ENCODE measurements around the gene EPB41.
"Not testable (repeated sequence)": the region's sequence is repeated elsewhere in the genome, so short reads cannot be mapped to it uniquely, and the experiment has no call there.

The EPB41 gene

DNA sequence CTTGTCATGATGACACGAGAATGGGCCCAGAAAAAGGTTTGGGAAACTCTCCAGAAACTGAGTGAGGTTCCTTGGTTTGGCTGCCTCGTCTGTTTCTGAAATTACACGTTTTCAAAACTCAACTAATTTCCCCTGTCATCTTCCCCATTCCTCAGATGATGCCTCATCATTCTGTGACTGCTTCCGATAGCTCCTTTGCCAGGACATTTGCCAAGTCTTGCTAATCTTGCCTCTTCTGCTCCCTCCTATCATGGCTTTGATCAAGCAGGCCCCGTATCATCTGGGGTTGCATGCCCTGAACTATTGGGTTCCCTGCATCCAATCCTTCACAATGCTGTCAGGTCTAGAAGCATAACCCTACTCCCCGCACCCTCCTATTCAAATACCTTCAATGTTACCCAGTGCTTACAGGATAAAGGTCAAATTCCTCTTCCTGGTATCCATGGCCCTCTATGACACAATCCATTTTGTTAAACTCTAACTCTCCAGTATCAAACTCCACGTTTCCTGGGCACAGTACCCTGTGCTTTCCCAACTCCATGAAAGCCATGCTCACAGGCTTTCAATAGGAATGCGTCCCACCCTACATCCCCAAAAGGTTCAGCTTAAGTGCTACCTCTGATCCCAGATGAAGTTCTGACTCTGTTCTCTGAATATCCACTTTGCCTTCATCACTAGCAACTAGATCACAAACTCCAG lies 231.5 kb downstream of the EPB41 start:
- no peak for DNase-seq

DNA sequence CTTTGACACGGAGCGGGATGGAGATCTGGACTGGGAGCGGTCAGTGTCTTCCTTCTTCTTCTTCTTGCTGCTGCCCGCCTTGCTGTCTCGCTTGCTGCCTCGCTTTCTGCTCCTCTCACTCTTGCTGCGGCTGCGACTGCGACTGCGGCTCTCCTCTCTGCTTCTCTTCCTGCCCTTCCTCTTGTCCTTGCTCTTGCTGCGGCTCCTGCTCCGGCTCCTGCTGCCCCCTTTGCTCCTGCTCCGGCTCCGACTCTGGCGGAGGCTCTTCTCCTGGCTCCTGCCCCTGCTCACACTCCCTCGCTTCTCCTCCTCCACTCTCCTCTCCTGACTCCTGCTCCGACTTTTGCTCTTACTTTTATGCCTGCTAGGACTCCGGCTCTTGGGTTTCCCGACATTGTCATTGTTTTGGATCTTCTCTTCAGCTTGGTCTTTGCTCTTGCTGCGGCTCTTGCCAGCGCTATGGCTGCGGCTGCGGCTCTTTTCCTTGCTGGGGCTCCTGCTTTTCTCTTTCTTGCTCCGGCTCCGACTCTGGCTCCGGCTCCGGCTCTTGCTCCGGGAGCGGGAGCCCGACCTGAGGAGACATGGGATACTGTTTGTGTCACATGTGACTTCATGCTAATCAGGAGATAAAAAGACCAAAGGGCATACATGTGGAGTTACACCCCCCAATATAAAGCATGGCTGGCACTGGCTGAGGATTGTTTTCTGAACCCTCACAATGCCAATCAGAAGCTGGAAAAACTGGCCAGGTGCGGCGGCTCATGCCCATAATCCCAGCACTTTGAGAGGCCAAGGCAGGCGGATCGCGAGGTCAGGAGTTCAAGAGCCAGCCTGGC lies 234.5 kb downstream of the EPB41 start:
- no peak for DNase-seq

DNA sequence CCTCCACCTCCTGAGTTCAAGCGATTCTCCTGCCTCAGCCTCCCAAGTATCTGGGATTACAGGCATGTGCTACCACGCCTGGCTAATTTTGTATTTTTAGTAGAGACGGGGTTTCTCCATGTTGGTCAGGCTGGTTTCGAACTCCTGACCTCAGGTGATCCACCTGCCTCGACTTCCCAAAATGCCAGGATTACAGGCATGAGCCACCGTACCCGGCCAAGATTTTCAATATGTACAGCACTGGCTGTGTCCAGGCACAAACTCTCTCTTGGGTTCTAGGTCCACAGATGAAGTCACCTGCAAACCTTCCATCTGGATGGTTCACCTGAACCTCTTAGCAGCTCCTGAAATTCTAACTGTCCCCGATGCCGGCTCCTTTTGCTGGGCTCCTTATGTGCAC lies 236.0 kb downstream of the EPB41 start:
- not testable (repeated sequence) for DNase-seq

DNA sequence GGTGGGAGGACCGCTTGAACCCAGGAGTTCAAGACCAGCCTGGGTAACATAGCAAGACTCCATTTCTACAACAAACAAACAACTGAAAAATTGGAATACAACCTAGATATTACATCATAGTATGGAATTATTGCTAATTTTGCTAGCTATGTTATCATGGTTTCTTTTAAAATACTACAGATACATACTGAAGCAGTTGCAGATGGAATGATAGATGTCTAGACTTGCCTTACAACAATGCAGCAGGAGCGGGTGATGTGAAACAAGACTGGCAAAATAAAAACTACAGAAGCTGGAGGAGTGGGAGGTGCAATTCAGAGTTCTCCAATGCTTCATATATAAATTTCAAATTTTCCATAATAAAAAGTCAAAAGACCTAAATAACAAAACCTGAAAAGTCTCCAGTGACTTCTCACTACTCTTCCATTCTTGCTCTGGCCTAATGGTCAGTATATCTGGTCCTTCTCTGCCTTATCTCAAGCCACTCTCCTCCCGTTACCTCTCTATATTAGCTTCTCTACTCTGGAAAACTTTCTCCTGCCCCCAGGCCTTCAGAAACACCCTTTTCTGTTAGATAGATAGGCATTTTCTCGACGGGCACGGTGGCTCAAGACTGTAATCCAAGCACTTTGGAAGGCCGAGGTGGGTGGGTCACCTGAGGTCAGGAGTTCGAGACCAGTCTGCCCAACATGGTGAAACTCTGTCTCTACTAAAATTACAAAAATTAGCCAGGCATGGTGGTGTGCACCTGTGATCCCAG lies 237.9 kb downstream of the EPB41 start:
- DNase-seq = no peak

DNA sequence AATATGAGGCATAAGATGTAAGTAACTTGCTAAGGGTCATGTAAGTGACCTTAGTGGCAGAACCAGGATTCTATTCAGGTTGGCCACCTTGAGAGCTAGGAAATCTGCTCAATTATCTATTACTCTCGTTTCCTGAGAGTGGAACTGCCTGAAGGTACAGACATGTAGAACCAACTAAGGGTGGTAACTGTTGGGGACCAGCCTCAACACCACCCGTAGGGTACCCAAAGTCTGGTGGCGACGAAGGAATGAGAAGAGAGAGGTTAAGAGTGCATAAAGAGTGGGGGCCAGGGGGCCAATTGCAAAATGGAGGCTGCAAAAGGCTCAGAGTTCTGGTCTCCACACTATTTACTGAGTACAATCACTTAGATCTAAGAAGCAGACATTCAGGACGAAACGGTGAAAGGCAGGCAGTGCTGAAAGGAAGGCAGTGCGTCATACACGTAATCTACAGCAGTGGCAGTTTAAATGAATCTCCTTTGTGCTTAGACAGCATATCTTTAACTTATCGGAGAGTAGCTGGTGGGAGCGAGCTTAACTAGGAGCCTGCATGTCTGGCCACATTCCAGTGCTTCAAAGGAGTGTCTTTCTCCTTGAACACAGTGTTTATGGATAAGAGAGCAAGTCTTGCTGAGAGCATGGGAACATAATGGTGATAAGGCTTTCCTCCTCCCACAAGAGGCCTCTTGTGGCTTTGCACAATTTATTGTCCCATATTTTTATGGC lies 242.3 kb downstream of the EPB41 start:
- DNase-seq = no peak

DNA sequence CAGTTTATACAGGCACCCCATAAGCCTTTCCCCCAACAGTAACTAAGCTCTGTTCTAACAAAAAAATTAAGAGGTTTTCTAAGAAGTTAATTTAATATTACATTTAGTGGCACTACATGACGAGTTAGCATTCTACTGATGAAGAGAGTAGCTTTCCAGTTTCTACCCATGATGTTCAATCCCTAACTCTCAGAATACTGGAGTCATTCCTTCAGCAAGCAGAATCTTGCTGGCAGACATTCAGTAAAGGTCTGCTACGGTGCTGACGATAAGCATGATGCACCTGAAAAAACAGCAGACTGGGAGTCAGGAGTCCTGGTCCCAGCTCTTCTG lies 242.9 kb downstream of the EPB41 start:
- no peak for DNase-seq

DNA sequence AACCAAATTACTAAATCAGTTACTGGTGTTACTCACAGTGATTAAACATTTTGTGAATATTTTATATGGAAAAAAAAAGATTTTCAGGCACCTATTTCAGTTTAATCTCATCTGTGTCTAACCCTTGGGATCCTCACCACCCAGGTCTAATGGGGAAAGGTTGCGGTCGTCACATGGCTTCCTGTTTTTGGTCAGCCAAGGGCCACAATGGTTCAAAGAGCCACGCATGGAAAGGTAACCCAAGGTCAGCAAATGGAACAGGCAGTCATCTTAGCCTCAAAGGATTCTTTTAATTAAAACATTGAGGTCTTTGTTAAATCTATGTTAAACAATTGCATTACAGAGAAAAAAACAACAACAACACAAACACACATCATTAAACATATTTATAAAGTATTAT lies 245.4 kb downstream of the EPB41 start:
- DNase-seq = no peak

DNA sequence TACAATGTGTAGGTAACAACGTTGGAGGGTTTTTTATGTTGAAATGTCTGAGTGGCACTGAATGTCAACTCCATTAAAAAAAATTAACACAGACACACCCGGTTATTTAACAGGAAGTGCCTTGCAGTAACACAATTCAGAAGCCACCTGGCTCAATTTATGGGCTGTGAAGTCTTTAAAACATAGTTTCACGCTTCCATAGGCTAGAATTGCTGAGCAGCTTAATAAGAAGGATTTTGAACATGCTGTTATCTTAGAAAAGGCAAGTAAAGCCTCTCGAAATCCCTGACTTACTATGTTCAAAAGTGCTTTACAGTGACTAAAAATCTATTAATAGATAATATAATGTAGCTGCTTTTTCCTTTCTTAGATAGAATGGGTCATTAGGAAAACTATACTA lies 247.7 kb downstream of the EPB41 start:
- DNase-seq = no peak

DNA sequence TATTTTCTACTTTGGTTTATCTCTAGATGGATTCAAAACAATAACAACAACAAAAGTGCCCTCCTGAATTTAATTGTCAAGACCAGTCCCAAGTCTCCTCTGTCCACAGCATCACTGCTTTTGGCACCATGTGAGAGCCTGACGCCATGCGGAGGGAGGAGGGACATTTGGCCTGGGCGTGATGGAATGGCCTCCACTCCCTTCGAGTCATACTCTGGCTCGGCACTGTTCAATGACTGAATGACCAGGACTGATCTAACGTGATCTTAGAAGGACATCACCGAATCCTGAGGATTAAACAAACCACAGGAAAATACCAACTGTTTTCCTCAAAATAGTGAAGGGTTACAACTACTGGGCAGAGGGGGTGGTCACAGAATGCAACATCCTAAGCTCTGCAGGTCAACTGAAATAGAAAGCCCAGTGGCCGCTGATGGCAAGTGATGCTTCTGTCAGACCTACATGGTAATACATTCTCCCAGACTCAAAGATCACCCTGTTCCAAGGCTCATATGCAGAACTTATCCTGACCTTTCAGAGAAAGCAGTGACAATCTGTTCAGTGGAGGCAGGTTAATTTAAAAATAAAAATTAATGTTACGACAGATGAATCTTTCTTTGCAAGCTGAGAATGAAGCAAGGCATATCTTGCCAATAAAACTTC lies 248.2 kb downstream of the EPB41 start:
- no peak for DNase-seq

DNA sequence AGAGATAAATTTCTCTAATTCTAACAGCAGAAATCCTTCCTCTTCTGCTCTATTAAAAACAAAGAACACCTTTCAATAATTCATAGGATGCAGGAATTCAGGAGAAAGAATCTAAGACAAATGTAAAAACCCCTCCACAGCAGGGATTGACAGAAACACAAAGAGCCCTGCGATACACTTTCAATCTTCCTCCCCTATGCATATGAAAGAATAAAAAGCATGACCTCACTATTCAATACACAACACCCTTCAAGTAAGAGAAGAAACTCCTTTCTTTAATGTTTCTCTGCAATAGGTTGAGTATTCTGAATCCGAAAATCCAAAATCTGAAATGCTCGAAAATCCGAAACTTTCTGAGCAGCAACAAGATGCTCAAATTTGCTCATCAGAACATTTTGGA lies 250.2 kb downstream of the EPB41 start:
- no peak for DNase-seq

DNA sequence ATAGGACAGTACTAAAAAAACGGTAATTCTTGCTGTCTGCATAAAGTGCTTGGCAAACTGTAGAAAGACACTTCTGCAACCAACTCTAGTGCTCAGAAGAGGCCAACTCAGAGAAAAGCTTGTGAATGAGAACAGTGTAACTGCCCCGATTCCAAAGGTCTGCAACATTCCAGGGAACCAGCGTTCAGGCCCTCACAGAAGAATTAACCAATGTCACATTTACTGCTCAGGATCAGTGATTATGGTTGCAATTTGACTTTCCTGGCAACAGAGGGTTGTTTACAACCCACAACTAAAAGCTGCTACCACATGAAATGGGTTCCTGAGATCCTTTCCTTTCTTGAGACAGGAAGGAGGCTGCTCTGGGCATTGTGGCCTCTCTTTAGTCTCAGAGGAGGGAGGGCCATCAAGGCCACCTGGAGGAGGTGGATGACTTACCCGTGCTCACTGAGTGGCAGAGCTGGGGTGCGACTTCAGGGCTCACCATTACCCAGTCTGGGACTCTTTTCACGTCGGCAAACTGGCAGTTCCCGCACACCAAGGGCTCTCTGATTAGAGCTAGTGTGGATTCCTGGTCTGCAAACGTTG lies 252.0 kb downstream of the EPB41 start:
- DNase-seq = no peak

DNA sequence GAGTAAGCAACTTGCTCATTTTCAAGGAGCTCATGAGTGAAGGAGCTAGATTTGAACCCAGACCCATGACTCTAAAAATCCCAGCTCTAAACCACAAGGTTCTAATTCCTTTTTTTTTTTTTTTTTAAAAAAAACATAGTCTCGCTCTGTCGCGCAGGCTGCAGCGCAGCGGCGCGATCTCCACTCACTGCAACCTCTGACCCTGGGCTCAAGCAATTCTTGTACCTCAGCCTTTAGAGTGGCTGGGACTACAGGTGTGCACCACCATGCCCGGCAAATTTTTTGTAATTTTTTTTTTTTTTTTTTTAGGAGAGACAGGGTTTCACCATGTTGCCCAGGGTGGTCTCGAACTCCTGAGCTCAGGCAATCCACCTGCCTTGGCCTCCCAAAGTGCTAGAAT lies 253.5 kb downstream of the EPB41 start:
- DNase-seq = no peak

Measured in activated CD4-positive, alpha-beta T cell treated with anti-CD3 and anti-CD28 coated beads, Interleukin-2, amount 50 U/mL, for 16 hours (primary cell).